Ishikawa (cell line): Measurements from ENCODE around the gene PHF5A.

Experiments used
- EGR1 ChIP-seq: IDR thresholded peaks from 2 replicates; pipeline ENCODE4 v1.6.1; 2012
- EP300 ChIP-seq: IDR thresholded peaks from 2 replicates; pipeline ENCODE4 v1.6.1; 2012; ENCODE audit warnings: borderline replicate concordance
- MAX ChIP-seq: IDR thresholded peaks from 2 replicates; pipeline ENCODE4 v1.6.1; 2012
- TCF12 ChIP-seq: IDR thresholded peaks from 2 replicates; pipeline ENCODE4 v1.6.1; 2012; ENCODE audit warnings: low read depth

DNA sequence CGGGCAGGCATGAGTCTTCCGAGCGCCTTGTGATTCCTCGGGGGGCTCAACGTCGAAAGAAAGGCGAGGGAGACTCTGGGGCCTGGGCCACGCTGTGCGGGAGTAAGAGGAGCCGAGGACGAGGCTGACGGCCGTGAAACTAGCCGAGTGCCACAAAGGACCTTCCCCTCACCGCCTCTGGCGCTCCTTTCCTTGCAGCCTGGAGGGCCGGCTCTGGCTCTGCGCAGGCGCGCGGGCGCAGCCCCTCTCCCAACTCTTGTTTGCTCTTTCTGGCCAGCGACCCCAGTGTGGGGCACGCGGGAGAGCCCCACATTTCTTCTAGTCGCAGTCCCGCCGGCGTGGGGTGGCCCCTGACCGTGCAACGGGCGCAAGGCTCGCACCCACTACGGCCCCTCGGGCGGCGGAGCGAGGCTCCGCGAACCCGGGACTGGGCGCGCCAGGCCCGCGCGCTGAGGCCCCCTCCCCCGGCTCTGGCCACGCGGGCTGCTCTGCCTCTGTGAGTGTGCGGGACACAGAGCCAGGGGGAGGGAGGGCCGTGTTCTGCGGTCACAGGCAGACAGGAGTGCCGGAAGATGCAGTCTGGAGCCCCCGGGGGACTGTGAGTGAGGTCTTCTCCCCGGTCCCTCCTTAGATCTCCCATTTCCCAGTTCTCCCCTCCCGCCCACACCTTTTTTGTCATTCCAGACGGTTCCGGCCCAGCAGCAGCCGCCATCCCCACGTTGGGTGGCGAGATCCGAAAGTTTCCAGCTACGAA is 20.9 kb downstream of the PHF5A start:
- TF ChIP-seq EP300 (no peak), EGR1 (peak; percentile 38; the same call in 1 of the 2 replicates), MAX (no peak; the same call in 1 of the 2 replicates), TCF12 (no peak)
